Stimulated activated CD4-positive, alpha-beta T cell treated with anti-CD3 and anti-CD28 coated beads, Interleukin-1b, Interleukin-23, amount 100 ng/mL, for 1 hour (primary cell): Measurements from ENCODE around the gene SERPINB8.

Experiments
- DNase-seq, 2 donors: peaks; one replicate each; pipeline ENCODE4 v3.0.0-alpha.2; 2020; ENCODE audit warnings: low read depth in 2 of 2

Gene SERPINB8

GRCh38 chr18:64017870-64018269 lies 48.0 kb downstream of the SERPINB8 start:
- DNase-seq, result no peak

- DNase-seq, result no peak
Observed at GRCh38 chr18:64019922-64020756, 50.3 kb downstream of the SERPINB8 start.

- no peak for DNase-seq
Observed at GRCh38 chr18:64026350-64026749, 56.5 kb downstream of the SERPINB8 start.

- DNase-seq, result no peak
Observed at GRCh38 chr18:64027931-64028695, 58.2 kb downstream of the SERPINB8 start.

GRCh38 chr18:64029096-64029495 lies 59.2 kb downstream of the SERPINB8 start:
- DNase-seq, result no peak

GRCh38 chr18:64031411-64031810 lies 61.5 kb downstream of the SERPINB8 start:
- DNase-seq, result no peak

GRCh38 chr18:64032312-64032711 lies 62.4 kb downstream of the SERPINB8 start:
- no peak for DNase-seq

- DNase-seq, result no peak
Observed at GRCh38 chr18:64037812-64038414, 68.0 kb downstream of the SERPINB8 start.
